Loucy (cell line): ENCODE data around the gene FRMD5.
"Not testable (repeated sequence)": the region's sequence is repeated elsewhere in the genome, so short reads cannot be mapped to it uniquely, and the experiment has no call there.

Experiments
- EZH2phosphoT487 ChIP-seq: fragments of 200-600 bp; IDR thresholded peaks from 2 replicates; pipeline ENCODE4 v1.6.1; 2018; ENCODE audit warnings: antibody characterized with exemption, mild to moderate bottlenecking, moderate library complexity, borderline replicate concordance
- TF ChIP-seq, protein P1 (sequence below): fragments of 200-600 bp; sonication (generic); conservative IDR thresholded peaks from 2 replicates; pipeline ENCODE4 v1.5.1; 2014; ENCODE audit warnings: mild to moderate bottlenecking, antibody characterized with exemption, low read length

DNA sequence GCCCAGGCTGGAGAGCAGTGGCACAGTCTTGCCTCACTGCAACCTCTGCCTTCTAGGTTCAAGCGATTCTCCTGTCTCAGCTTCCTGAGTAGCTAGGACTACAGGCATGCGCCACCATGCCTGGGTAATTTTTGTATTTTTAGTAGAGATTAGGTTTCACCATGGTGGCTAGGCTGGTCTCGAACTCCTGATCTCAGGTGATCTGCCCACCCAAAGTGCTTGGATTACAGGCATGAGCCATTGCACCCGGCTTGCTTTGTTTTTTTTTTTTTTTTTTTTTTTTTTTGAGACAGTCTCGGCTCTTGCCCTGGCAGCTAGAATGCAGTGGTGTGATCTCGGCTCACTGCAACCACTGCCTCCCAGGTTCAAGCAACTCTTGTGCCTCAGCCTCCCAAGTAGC, 362.6 kb downstream of the FRMD5 start:
- TF ChIP-seq, protein P1, sequence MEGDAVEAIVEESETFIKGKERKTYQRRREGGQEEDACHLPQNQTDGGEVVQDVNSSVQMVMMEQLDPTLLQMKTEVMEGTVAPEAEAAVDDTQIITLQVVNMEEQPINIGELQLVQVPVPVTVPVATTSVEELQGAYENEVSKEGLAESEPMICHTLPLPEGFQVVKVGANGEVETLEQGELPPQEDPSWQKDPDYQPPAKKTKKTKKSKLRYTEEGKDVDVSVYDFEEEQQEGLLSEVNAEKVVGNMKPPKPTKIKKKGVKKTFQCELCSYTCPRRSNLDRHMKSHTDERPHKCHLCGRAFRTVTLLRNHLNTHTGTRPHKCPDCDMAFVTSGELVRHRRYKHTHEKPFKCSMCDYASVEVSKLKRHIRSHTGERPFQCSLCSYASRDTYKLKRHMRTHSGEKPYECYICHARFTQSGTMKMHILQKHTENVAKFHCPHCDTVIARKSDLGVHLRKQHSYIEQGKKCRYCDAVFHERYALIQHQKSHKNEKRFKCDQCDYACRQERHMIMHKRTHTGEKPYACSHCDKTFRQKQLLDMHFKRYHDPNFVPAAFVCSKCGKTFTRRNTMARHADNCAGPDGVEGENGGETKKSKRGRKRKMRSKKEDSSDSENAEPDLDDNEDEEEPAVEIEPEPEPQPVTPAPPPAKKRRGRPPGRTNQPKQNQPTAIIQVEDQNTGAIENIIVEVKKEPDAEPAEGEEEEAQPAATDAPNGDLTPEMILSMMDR, result not testable (repeated sequence)
- not testable (repeated sequence) for TF ChIP-seq EZH2phosphoT487
